ES-I3 (cell line): ENCODE measurements around the gene RBMS2.
A peak's percentile ranks its signal among the peaks of the same experiment; 100 is the strongest.
"Not testable (repeated sequence)": the region's sequence is repeated elsewhere in the genome, so short reads cannot be mapped to it uniquely, and the experiment has no call there.

Experiments
- H3K36me3 ChIP-seq: 2 replicates; pipeline ENCODE4 v1.6.1; 2013; ENCODE audit warnings: mild to moderate bottlenecking, low read length, control low read depth, moderate library complexity; ENCODE audit not compliant: insufficient read depth
- H3K4me1 ChIP-seq: 2 replicates; pipeline ENCODE4 v1.6.1; 2013; ENCODE audit warnings: mild to moderate bottlenecking, control low read depth, low read length; ENCODE audit not compliant: insufficient read depth
- H3K9ac ChIP-seq: 2 replicates; pipeline ENCODE4 v1.6.1; 2013; ENCODE audit warnings: low read depth, mild to moderate bottlenecking, low read length, moderate library complexity
- H3K9me3 ChIP-seq: 2 replicates; pipeline ENCODE4 v1.6.1; 2013; ENCODE audit warnings: mild to moderate bottlenecking, low read length, moderate library complexity; ENCODE audit not compliant: control insufficient read depth, insufficient read depth

The RBMS2 gene

GRCh38 chr12:56494106-56494415, 27.6 kb upstream of the RBMS2 start:
- H3K36me3 ChIP-seq, H3K9ac ChIP-seq, H3K9me3 ChIP-seq, H3K4me1 ChIP-seq: not testable (repeated sequence)

- H3K9ac ChIP-seq, H3K4me1 ChIP-seq, H3K36me3 ChIP-seq, H3K9me3 ChIP-seq: not testable (repeated sequence)
Observed at GRCh38 chr12:56494481-56494880, 27.1 kb upstream of the RBMS2 start.

GRCh38 chr12:56496704-56497103, 24.9 kb upstream of the RBMS2 start:
- not testable (repeated sequence) for H3K9me3 ChIP-seq, H3K4me1 ChIP-seq, H3K9ac ChIP-seq, H3K36me3 ChIP-seq

- H3K9me3 ChIP-seq, H3K9ac ChIP-seq, H3K36me3 ChIP-seq, H3K4me1 ChIP-seq: not testable (repeated sequence)
Observed at GRCh38 chr12:56498126-56498902, 23.3 kb upstream of the RBMS2 start.

- H3K4me1 ChIP-seq, H3K9ac ChIP-seq, H3K36me3 ChIP-seq, H3K9me3 ChIP-seq: not testable (repeated sequence)
Observed at GRCh38 chr12:56499452-56499851, 22.2 kb upstream of the RBMS2 start.

- H3K36me3 ChIP-seq, H3K4me1 ChIP-seq, H3K9ac ChIP-seq, H3K9me3 ChIP-seq: not testable (repeated sequence)
Observed at GRCh38 chr12:56499879-56500278, 21.7 kb upstream of the RBMS2 start.

GRCh38 chr12:56510786-56511185, 10.8 kb upstream of the RBMS2 start:
- Histone ChIP-seq H3K9ac (no peak overlapping the region), H3K9me3 (no peaks in the 10 kb centered on the region), H3K36me3 (no peaks in the 10 kb centered on the region), H3K4me1 (no peaks in the 10 kb centered on the region)

- H3K4me1 ChIP-seq, H3K36me3 ChIP-seq, H3K9ac ChIP-seq, H3K9me3 ChIP-seq: not testable (repeated sequence)
Observed at GRCh38 chr12:56514014-56514318, 7.7 kb upstream of the RBMS2 start.

- Histone ChIP-seq H3K36me3 (no peaks in the 10 kb centered on the region), H3K4me1 (peaks cover 7% of the 10 kb centered on the region; the same call in 1 of the 2 replicates), H3K9me3 (no peaks in the 10 kb centered on the region), H3K9ac (no peak overlapping the region)
Observed at GRCh38 chr12:56517854-56518253, 3.8 kb upstream of the RBMS2 start.

- Histone ChIP-seq H3K4me1 (peaks cover 7% of the 10 kb centered on the region; the same call in 1 of the 2 replicates), H3K9me3 (no peaks in the 10 kb centered on the region), H3K9ac (no peak overlapping the region), H3K36me3 (no peaks in the 10 kb centered on the region)
Observed at GRCh38 chr12:56518570-56518969, 3.0 kb upstream of the RBMS2 start.

- Histone ChIP-seq H3K4me1 (peaks cover 7% of the 10 kb centered on the region; the same call in 1 of the 2 replicates), H3K36me3 (no peaks in the 10 kb centered on the region), H3K9ac (no peak overlapping the region), H3K9me3 (no peaks in the 10 kb centered on the region)
Observed at GRCh38 chr12:56520048-56520447, 1.6 kb upstream of the RBMS2 start.

GRCh38 chr12:56520506-56520905, 1.1 kb upstream of the RBMS2 start:
- no peaks in the 10 kb centered on the region for H3K9me3 ChIP-seq
- H3K4me1 ChIP-seq = peaks cover 7% of the 10 kb centered on the region; the same call in 1 of the 2 replicates
- H3K36me3 ChIP-seq = no peaks in the 10 kb centered on the region
- H3K9ac ChIP-seq = no peak overlapping the region

GRCh38 chr12:56521209-56521589, 421 bp upstream of the RBMS2 start:
- Histone ChIP-seq H3K9ac (peak overlapping the region; percentile 31; the same call in 1 of the 2 replicates), H3K4me1 (peaks cover 8% of the 10 kb centered on the region; the same call in 1 of the 2 replicates), H3K36me3 (no peaks in the 10 kb centered on the region), H3K9me3 (no peaks in the 10 kb centered on the region)

GRCh38 chr12:56522411-56523193, 982 bp downstream of the RBMS2 start:
- Histone ChIP-seq H3K4me1 (peaks cover 20% of the 10 kb centered on the region), H3K9me3 (no peaks in the 10 kb centered on the region), H3K9ac (peak overlapping the region; percentile 97), H3K36me3 (no peaks in the 10 kb centered on the region)

GRCh38 chr12:56528846-56529245, 7.2 kb downstream of the RBMS2 start:
- peaks cover 32% of the 10 kb centered on the region for H3K4me1 ChIP-seq
- no peak overlapping the region; the same call in 1 of the 2 replicates for H3K9ac ChIP-seq
- H3K9me3 ChIP-seq = no peaks in the 10 kb centered on the region
- no peaks in the 10 kb centered on the region for H3K36me3 ChIP-seq
